Endometrial microvascular endothelial cells (primary cell): ENCODE data around the gene HDAC5. TPM values are rescaled to one million over a fixed set of nuclear protein-coding genes. Genes with fewer than 3 reads are reported as not detected.
"Not testable (repeated sequence)": the region's sequence is repeated elsewhere in the genome, so short reads cannot be mapped to it uniquely, and the experiment has no call there.

Source experiments
- in situ Hi-C: cut with HindIII; loops from 2 replicates; pipeline ENCODE4 v1.10.0; 2017; ENCODE audit warnings: low sequenced_read_pairs, low pct_unique_long_range_greater_than_20kb; ENCODE audit errors: inconsistent ontology term
- total RNA-seq: library from RNA; depleted of rRNA; stranded (reverse); fragments of >200 nt; gene quantifications from one replicate; pipeline ENCODE4 v1.2.3, GENCODE V29; 2015; ENCODE audit errors: inconsistent ontology term

HDAC5 gene
- 6.2 TPM for total RNA-seq

GRCh38 chr17:44123356-44124117 is at the start of gene HDAC5:
Gene HDAC5, minus strand, starts transcription at chr17:44123641. Its CDS starts 6,126 bp downstream, at chr17:44117515.
- in situ Hi-C loops: no loop called here

- in situ Hi-C loops: no loop called here
Observed at GRCh38 chr17:44171931-44172455, 48.6 kb upstream of the HDAC5 start.

GRCh38 chr17:44170499-44171201 is 47.2 kb upstream of the HDAC5 start, which contains the start of gene ASB16:
Gene ASB16, plus strand, starts transcription at chr17:44170704. Its CDS starts 86 bp downstream, at chr17:44170790.
- in situ Hi-C loops: no loop called here

- in situ Hi-C loops: no loop called here
Observed at GRCh38 chr17:44170135-44170498, 46.7 kb upstream of the HDAC5 start.

GRCh38 chr17:44167181-44167861 is 43.9 kb upstream of the HDAC5 start:
- in situ Hi-C loops: no loop called here

- in situ Hi-C loops: no loop called here
Observed at GRCh38 chr17:44164476-44164875, 41.0 kb upstream of the HDAC5 start.

GRCh38 chr17:44159519-44160210 is 36.2 kb upstream of the HDAC5 start:
- in situ Hi-C loops: no loop called here

- in situ Hi-C loops: no loop called here
Observed at GRCh38 chr17:44155488-44155887, 32.0 kb upstream of the HDAC5 start.

- in situ Hi-C loops: no loop called here
Observed at GRCh38 chr17:44152875-44153274, 29.4 kb upstream of the HDAC5 start.

- in situ Hi-C loops: no loop called here
Observed at GRCh38 chr17:44149750-44150329, 26.4 kb upstream of the HDAC5 start.

GRCh38 chr17:44149066-44149465 is 25.6 kb upstream of the HDAC5 start:
- in situ Hi-C loops: not testable (repeated sequence)

GRCh38 chr17:44147812-44148211 is 24.4 kb upstream of the HDAC5 start:
- in situ Hi-C loops: no loop called here

GRCh38 chr17:44146375-44147346 is 23.2 kb upstream of the HDAC5 start:
- in situ Hi-C loops: no loop called here

GRCh38 chr17:44144966-44145739 is 21.7 kb upstream of the HDAC5 start:
- in situ Hi-C loops: no loop called here

- in situ Hi-C loops: not testable (repeated sequence)
Observed at GRCh38 chr17:44143921-44144320, 20.5 kb upstream of the HDAC5 start.

- in situ Hi-C loops: no loop called here
Observed at GRCh38 chr17:44137891-44138709, 14.7 kb upstream of the HDAC5 start.
